AG09319 (cell line): ENCODE data around the gene MROH8.

Experiments used
- DNase-seq: peaks from one replicate; pipeline ENCODE4 v3.0.0-alpha.2; 2010; ENCODE audit warnings: low read depth; ENCODE audit errors: extremely low read depth
- CTCF ChIP-seq: IDR thresholded peaks from 2 replicates; pipeline ENCODE4 v1.5.1; 2011; ENCODE audit warnings: low read depth, mild to moderate bottlenecking, inconsistent platforms, low read length, moderate library complexity

MROH8 gene

DNA sequence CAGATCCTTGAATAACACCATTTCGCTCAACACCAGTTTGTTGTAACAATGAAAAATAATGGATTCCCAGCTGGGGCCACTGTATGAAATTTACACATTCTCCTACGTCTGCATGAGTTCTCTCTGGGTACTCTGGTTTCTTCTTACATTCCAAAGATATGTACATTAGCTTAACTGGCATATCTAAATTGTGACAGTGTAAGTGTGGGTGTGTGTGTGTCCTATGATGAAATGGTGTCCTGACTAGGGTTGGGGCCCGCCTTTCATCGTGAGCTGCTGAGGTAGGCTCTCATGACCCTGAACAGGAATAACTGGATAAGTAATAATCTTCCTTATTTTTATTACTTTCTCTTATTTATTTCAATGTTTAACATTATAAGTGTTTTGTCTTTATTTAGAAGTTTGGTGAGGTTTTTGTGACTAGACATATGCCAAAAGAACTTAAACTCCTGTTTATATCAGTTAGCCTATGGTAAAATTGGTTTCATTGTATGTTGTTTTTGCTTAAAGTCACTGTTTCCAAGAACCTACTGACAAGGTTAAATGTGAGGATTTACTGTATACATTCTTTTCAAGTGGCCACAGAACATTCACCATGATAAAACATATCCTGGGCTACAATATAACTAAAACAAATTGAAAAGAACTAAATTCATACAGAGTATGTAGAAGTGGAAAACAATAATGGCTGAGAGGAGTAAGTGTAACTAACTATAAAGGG is 126.0 kb downstream of the MROH8 start:
- DNase-seq = no peak
- no peak for TF ChIP-seq CTCF
